Lower leg skin (tissue), 4 donors: ENCODE measurements around the gene ZER1. TPM values are rescaled to one million over a fixed set of nuclear protein-coding genes. Genes with fewer than 3 reads are reported as not detected.

Experiments used
- DNase-seq, 2 donors: peaks; one replicate each; pipeline ENCODE4 v3.0.0-alpha.2; 2019; ENCODE audit warnings: low spot score in 2 of 2
- H3K4me3 ChIP-seq: fragments of 200-600 bp; sonication (generic); 2 replicates; pipeline ENCODE4 v1.5.1; 2017; ENCODE audit warnings: mild to moderate bottlenecking, low read depth; ENCODE audit not compliant: poor library complexity, severe bottlenecking
- POLR2A ChIP-seq, 2 donors: fragments of 450-650 bp; IDR thresholded peaks; one replicate each; pipeline ENCODE4 v1.6.1; 2016 to 2017; ENCODE audit warnings: antibody characterized with exemption in 2 of 2, mild to moderate bottlenecking in 1 of 2, moderate library complexity in 1 of 2
- WGBS, 2 donors: methylation state at CpG; one replicate each; pipeline ENCODE4 v1.1.5; 2018; 5-methylcytosine and 5-hydroxymethylcytosine counted together
- intact Hi-C: fragments of 100-400 bp; cut with DNase I; formaldehyde crosslinking; loops from one replicate; pipeline ENCODE4 v1.15.0; 2023; ENCODE audit warnings: low total_unique reads
- total RNA-seq, 4 donors: library from RNA; depleted of rRNA; stranded (reverse); fragments of >200 nt; gene quantifications; one replicate each; pipeline ENCODE4 v1.1.0, GENCODE V29; 2016
- TF ChIP-seq, protein P1 (sequence below), 3 donors: fragments of 450-650 bp; IDR thresholded peaks; one replicate each; pipeline ENCODE4 v1.5.1; 2016; ENCODE audit warnings: antibody characterized with exemption in 3 of 3, mild to moderate bottlenecking in 3 of 3, moderate library complexity in 2 of 3

Gene ZER1
- total RNA-seq, 4 donors from 2014 or later, result 66.5 to 104 (median 73.2) TPM

DNA sequence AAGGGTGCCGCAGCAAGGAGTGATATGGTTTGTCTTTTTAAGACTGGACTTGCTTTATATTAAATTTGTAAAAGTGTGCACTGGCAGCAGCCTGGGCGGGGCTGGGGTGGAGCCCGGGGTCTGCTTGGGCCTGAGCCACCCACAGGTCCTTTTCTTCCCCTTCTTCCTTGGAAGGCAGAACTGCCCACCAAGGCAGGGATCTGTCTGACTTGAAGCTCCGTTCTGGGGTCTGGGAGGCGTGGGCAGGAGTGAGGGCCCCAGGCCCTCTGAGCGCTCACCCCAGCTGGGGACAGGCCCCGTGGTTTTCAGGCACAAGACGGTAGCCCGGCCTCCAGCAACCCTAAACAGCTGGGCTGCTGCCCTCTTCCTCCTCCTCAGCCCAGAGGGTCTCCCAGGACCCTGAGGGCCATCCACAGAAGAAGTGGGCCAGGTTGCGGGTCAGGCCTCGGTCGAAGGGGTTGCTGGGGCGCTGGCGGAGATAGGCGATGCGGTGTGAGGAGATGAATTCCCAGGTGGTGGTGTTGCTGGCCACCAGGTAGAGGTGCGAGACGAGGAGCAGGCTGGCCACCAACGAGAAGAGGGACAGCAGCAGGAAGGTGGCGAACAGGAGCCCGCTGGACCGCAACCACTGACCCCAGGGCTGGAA, 50.8 kb downstream of the ZER1 start:
- TF ChIP-seq, protein P1, sequence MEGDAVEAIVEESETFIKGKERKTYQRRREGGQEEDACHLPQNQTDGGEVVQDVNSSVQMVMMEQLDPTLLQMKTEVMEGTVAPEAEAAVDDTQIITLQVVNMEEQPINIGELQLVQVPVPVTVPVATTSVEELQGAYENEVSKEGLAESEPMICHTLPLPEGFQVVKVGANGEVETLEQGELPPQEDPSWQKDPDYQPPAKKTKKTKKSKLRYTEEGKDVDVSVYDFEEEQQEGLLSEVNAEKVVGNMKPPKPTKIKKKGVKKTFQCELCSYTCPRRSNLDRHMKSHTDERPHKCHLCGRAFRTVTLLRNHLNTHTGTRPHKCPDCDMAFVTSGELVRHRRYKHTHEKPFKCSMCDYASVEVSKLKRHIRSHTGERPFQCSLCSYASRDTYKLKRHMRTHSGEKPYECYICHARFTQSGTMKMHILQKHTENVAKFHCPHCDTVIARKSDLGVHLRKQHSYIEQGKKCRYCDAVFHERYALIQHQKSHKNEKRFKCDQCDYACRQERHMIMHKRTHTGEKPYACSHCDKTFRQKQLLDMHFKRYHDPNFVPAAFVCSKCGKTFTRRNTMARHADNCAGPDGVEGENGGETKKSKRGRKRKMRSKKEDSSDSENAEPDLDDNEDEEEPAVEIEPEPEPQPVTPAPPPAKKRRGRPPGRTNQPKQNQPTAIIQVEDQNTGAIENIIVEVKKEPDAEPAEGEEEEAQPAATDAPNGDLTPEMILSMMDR (IDR thresholded peaks at IDR 0.05), result no peak
- TF ChIP-seq POLR2A (IDR thresholded peaks at IDR 0.05), result no peak
- no peak overlapping the region for H3K4me3 ChIP-seq
- intact Hi-C loops, result no loop called here
- WGBS, 2 donors, result 87 to 91% methylated on average over 19 to 22 of the region's 22 CpGs
- no peak for DNase-seq

DNA sequence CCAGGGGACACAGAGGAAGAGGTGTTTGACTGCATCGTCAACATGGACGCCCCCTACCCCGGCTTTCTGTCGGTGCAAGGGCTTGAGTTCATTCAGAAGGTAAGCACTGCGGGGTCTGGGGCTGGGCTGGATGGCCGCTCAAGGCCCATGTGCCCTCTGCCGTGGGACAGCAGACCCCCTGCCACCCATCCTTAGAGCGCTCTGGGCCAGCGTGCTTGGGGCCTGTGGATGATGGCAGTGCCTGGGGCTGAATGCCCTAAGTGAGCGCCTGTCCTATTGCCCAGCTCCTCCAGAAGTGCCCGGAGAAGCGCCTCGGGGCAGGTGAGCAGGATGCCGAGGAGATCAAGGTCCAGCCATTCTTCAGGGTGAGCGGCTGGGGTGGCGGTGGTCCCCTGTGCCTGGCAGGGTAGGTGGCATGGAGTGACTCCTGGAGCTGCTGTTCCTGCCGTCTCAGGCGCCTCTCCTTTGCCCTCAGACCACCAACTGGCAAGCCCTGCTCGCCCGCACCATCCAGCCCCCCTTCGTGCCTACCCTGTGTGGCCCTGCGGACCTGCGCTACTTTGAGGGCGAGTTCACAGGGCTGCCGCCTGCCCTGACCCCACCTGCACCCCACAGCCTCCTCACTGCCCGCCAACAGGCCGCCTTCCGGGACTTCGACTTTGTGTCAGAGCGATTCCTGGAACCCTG, 51.7 kb downstream of the ZER1 start:
- H3K4me3 ChIP-seq, result no peak overlapping the region
- TF ChIP-seq, protein P1 (IDR thresholded peaks at IDR 0.05), result no peak
- TF ChIP-seq POLR2A (IDR thresholded peaks at IDR 0.05), result no peak
- WGBS, 2 donors, result 90 to 91% methylated on average over 27 to 30 of the region's 30 CpGs
- intact Hi-C loops, result no loop called here
- DNase-seq, result no peak

DNA sequence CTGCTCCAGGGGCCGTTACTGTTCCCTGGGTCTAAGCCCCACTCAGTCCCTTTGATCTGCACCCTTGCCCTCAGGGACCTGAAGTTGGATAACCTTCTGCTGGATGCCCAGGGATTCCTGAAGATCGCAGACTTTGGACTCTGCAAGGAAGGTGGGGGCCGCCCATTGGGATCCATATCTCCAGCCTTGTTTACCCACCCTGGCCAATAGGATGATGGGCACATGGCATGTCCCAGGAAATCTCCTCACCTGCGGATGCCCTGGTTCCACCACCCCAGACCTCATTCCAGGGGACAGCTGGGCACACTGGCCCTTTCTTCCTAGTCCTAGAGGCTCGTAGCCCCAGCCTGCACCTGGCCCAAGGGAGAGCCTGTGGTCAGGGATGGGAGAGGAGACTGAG, 53.3 kb downstream of the ZER1 start:
- no peak overlapping the region for H3K4me3 ChIP-seq
- DNase-seq, result no peak
- WGBS, 2 donors, result 81 to 88% methylated on average over 5 of the region's 5 CpGs
- intact Hi-C loops, result no loop called here
- TF ChIP-seq, protein P1 (IDR thresholded peaks at IDR 0.05), result no peak
- no peak for TF ChIP-seq POLR2A (IDR thresholded peaks at IDR 0.05)

DNA sequence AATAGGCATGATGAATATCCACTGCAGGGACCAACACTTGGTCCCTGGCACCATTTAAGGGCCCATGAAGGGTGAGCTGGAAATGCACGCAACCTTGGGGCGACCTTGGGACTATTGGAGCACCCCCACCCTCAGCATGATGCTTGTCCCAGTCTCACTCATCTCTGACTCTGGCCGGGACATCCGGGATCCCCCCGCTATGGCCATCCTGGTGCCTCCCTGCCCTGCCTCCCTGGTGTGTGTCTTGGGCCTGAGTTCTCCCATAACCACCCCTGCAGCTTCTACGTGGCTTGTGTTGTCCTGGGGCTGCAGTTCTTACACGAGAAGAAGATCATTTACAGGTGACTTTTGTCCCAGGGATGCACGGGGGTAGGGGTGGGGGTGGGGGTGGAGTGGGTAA, 53.7 kb downstream of the ZER1 start:
- intact Hi-C loops, result no loop called here
- 80 to 87% methylated on average over 8 of the region's 8 CpGs for WGBS, 2 donors
- TF ChIP-seq, protein P1 (IDR thresholded peaks at IDR 0.05), result no peak
- no peak for TF ChIP-seq POLR2A (IDR thresholded peaks at IDR 0.05)
- no peak for DNase-seq
- no peak overlapping the region for H3K4me3 ChIP-seq

DNA sequence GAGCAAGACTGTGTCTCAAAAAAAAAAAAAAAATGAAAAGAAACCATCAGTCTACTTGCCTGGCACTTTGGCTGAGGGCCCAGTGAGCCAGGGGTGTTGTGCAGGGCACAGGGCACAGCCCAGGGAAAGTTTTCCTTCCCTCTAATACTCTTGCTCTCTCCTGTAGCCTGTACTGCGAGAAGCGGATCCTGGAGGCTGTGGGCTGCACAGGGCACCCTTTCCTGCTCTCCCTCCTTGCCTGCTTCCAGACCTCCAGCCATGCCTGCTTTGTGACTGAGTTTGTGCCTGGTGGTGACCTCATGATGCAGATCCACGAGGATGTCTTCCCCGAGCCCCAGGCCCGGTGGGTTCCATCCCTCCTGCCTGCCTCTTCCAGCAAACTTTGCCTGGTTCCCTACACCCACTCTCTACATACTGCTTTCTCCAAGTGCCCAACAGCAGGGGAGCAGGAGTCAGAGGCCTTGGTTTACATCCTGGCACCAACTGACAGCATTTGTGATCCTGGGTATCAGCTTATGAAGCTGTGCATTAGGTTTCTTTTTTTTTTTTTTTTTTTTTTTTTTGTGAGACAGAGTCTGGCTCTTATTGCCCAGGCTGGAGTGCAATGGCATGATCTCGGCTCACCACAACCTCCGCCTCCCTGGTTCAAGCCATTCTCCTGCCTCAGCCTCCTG, 55.0 kb downstream of the ZER1 start:
- H3K4me3 ChIP-seq, result no peak overlapping the region
- intact Hi-C loops, result no loop called here
- TF ChIP-seq POLR2A (IDR thresholded peaks at IDR 0.05), result no peak
- TF ChIP-seq, protein P1 (IDR thresholded peaks at IDR 0.05), result no peak
- DNase-seq, result no peak
- WGBS, 2 donors, result 87 to 93% methylated on average over 7 of the region's 7 CpGs
